Smooth muscle cell (in vitro differentiated cells): ENCODE measurements around the gene TMEM91. TPM values are rescaled to one million over a fixed set of nuclear protein-coding genes. Genes with fewer than 3 reads are reported as not detected.
"Not testable (repeated sequence)": the region's sequence is repeated elsewhere in the genome, so short reads cannot be mapped to it uniquely, and the experiment has no call there.

ENCODE experiments used
- DNase-seq: peaks from one replicate; lab custom pipeline; 2025; ENCODE audit not compliant: unreplicated experiment; lab: John Stamatoyannopoulos, UW
- H2AFZ ChIP-seq: fragments of 200-600 bp; sonication (generic); 2 replicates; pipeline ENCODE4 v1.6.0; 2016; ENCODE audit warnings: antibody characterized with exemption, low read depth, mild to moderate bottlenecking
- H3F3A ChIP-seq: fragments of 200-600 bp; sonication (generic); 2 replicates; pipeline ENCODE4 v1.6.0; 2017; ENCODE audit warnings: antibody characterized with exemption, low read depth
- H3K27ac ChIP-seq: fragments of 200-600 bp; sonication (generic); 2 replicates; pipeline ENCODE4 v1.5.1; 2016; ENCODE audit warnings: low read depth, mild to moderate bottlenecking
- H3K27me3 ChIP-seq: fragments of 200-600 bp; sonication (generic); 2 replicates; pipeline ENCODE4 v1.6.1; 2016; ENCODE audit warnings: low read depth, mild to moderate bottlenecking
- H3K36me3 ChIP-seq: fragments of 200-600 bp; sonication (generic); 2 replicates; pipeline ENCODE4 v1.5.1; 2016; ENCODE audit warnings: low read depth
- H3K4me1 ChIP-seq: fragments of 200-600 bp; sonication (generic); 2 replicates; pipeline ENCODE4 v1.5.1; 2016; ENCODE audit warnings: low read depth
- H3K4me2 ChIP-seq: fragments of 200-600 bp; sonication (generic); 2 replicates; pipeline ENCODE4 v1.6.0; 2016; ENCODE audit warnings: mild to moderate bottlenecking
- H3K4me3 ChIP-seq: fragments of 200-600 bp; sonication (generic); 2 replicates; pipeline ENCODE4 v1.5.1; 2016; ENCODE audit warnings: mild to moderate bottlenecking
- H3K79me2 ChIP-seq: fragments of 200-600 bp; sonication (generic); 2 replicates; pipeline ENCODE4 v1.6.0; 2016; ENCODE audit warnings: low read depth, mild to moderate bottlenecking
- H3K9ac ChIP-seq: fragments of 200-600 bp; sonication (generic); 2 replicates; pipeline ENCODE4 v1.6.0; 2016; ENCODE audit warnings: low read depth
- H3K9me3 ChIP-seq: fragments of 200-600 bp; sonication (generic); replicated peaks from 2 replicates; pipeline ENCODE4 v1.5.1; 2016; ENCODE audit warnings: low read depth
- H4K20me1 ChIP-seq: fragments of 200-600 bp; sonication (generic); 2 replicates; pipeline ENCODE4 v1.6.0; 2016; ENCODE audit warnings: low read depth
- CTCF ChIP-seq: fragments of 200-600 bp; sonication (generic); IDR thresholded peaks from 2 replicates; pipeline ENCODE4 v1.5.1; 2017; ENCODE audit warnings: borderline replicate concordance, mild to moderate bottlenecking, antibody characterized with exemption; ENCODE audit not compliant: insufficient read depth, poor library complexity, severe bottlenecking
- WGBS: methylation state at CpG from one replicate; pipeline ENCODE4 v1.1.7; 2016; ENCODE audit warnings: low lambda C conversion rate; 5-methylcytosine and 5-hydroxymethylcytosine counted together
- polyA plus RNA-seq: library from polyadenylated mRNA; unstranded; fragments of >200 nt; fragmentation: Nextera tagmentation; extraction: Ambion mirVana; gene quantifications from 2 replicates; pipeline ENCODE4 v1.2.1, GENCODE V29; 2016
- total RNA-seq: library from RNA; depleted of rRNA; stranded (reverse); fragments of >200 nt; gene quantifications from 2 replicates; pipeline ENCODE4 v1.2.3, GENCODE V29; 2014

TMEM91 gene
- total and polyA plus RNA-seq, 2 experiments from 2014 or later: 11.0 to 24.3 TPM

DNA sequence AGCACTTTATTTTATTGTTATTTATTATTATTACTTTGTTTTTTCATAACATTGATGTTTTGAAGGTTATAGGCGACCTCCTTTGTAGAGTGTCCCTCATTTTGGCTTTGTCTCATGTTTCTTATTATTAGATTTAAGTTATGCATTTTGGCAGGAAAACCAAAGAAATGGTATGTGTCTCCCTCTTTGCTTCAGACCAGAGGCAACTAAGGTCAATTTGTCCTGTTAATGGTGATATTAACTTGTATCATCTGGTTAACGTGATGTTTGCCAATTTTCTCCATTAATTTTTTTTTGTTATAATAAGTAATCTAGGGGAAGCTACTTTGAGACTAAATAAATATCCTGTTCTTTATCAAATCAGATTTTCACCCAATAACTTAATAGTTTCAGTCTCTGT is 3.8 kb upstream of the TMEM91 start:
- Histone ChIP-seq H3K4me1 (no peaks in the 10 kb centered on the region), H3K4me2 (no peak overlapping the region), H3K27me3 (no peaks in the 10 kb centered on the region), H3K27ac (no peak overlapping the region), H3K9ac (no peak overlapping the region), H3K4me3 (no peak overlapping the region), H2AFZ (no peak overlapping the region), H3K36me3 (no peaks in the 10 kb centered on the region), H4K20me1 (no peaks in the 10 kb centered on the region), H3F3A (peaks cover 3% of the 10 kb centered on the region), H3K9me3 (no peaks in the 10 kb centered on the region), H3K79me2 (peaks cover 32% of the 10 kb centered on the region)
- 87% methylated on average over 2 of the region's 2 CpGs for WGBS
- TF ChIP-seq CTCF: no peak
- no peak for DNase-seq

GRCh38 chr19:41373993-41374392 is 2.3 kb upstream of the TMEM91 start:
- TF ChIP-seq CTCF: no peak
- Histone ChIP-seq H4K20me1 (no peaks in the 10 kb centered on the region), H2AFZ (no peak overlapping the region), H3K79me2 (peaks cover 28% of the 10 kb centered on the region), H3K9me3 (no peaks in the 10 kb centered on the region), H3K27ac (no peak overlapping the region), H3K27me3 (no peaks in the 10 kb centered on the region), H3K36me3 (no peaks in the 10 kb centered on the region), H3K4me2 (no peak overlapping the region), H3F3A (no peaks in the 10 kb centered on the region), H3K4me1 (no peaks in the 10 kb centered on the region), H3K4me3 (no peak overlapping the region), H3K9ac (no peak overlapping the region)
- DNase-seq: peak; percentile 44
- 71% methylated on average over 12 of the region's 12 CpGs for WGBS

DNA sequence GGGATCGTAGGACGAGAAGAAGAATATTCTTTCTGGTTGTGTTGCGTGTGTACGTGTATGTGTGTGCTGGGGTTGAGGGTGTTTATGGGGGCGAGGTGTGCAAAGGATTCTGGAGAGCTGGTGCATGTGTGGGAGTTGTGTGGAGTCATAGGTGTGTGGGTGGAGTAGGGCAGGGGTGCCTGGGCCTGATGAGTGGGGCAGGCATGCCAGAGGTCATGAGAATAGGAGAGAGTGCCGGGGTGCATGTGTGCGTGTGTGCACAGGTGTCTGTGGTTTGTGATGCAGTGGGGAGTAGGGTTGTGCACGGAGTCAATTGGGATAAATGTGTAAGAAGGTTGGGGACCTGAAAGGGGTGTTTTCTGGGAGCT is 649 bp downstream of the TMEM91 start:
- 74% methylated on average over 8 of the region's 8 CpGs for WGBS
- H3K4me3 ChIP-seq: peak overlapping the region; percentile 62
- H3K27ac ChIP-seq: peak overlapping the region; percentile 64
- TF ChIP-seq CTCF: no peak
- peaks cover 13% of the 10 kb centered on the region for H3K79me2 ChIP-seq
- H3K36me3 ChIP-seq: no peaks in the 10 kb centered on the region
- H4K20me1 ChIP-seq: no peaks in the 10 kb centered on the region
- no peaks in the 10 kb centered on the region for H3K27me3 ChIP-seq
- H3K9me3 ChIP-seq: no peaks in the 10 kb centered on the region
- no peaks in the 10 kb centered on the region for H3K4me1 ChIP-seq
- no peak for DNase-seq
- H3K4me2 ChIP-seq: peak overlapping the region; percentile 91
- H3K9ac ChIP-seq: peak overlapping the region; percentile 61
- peak overlapping the region; percentile 73 for H2AFZ ChIP-seq
- H3F3A ChIP-seq: peaks cover 6% of the 10 kb centered on the region

DNA sequence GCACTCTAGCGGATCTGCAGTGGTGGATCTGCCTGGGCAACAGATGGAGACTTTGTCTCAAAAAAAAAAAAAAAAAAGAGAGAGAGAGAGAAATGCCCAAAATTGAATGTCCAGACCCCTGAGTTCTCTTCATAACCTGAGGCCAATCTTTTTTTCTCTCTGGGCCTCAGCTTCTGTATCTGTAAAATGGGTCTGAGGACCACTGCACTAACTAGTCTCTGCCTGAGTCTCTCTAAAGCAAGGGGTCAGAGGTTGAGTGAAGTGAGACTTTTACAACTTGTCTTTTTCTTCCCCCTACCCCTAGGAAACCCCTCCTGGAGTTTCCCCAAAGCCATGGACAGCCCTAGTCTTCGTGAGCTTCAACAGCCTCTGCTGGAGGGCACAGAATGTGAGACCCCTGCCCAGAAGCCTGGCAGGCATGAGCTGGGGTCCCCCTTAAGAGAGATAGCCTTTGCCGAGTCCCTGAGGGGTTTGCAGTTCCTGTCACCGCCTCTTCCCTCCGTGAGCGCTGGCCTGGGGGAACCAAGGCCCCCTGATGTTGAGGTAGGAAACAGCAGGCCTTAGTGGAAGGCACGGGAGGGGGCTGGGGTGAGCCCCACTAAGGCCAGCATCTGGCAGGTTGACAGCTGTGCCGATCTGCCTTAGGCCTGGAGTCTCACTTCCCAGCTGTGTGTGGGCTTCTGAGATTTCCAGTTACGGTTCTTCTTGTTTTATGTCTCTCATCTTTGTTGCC is 1.8 kb downstream of the TMEM91 start:
- 51% methylated on average over 9 of the region's 9 CpGs for WGBS
- DNase-seq: no peak
- peak overlapping the region; percentile 12 for H3K27ac ChIP-seq

GRCh38 chr19:41381536-41381935 is 5.2 kb downstream of the TMEM91 start:
- not testable (repeated sequence) for H3K9ac ChIP-seq, H3K4me1 ChIP-seq, H3K4me3 ChIP-seq, DNase-seq, H3K27me3 ChIP-seq, H3K36me3 ChIP-seq, H3K79me2 ChIP-seq, H2AFZ ChIP-seq, H3K27ac ChIP-seq, H3F3A ChIP-seq, H3K4me2 ChIP-seq, H3K9me3 ChIP-seq, H4K20me1 ChIP-seq
- WGBS: over 99% methylated on average over 8 of the region's 8 CpGs

More for the DNA sequence above, 1.8 kb downstream of the TMEM91 start:
- Histone ChIP-seq H3K79me2 (peaks cover 1% of the 10 kb centered on the region), H3K4me3 (no peak overlapping the region), H3K4me1 (no peaks in the 10 kb centered on the region), H4K20me1 (no peaks in the 10 kb centered on the region), H2AFZ (no peak overlapping the region), H3K9me3 (no peaks in the 10 kb centered on the region), H3K27me3 (no peaks in the 10 kb centered on the region), H3K4me2 (no peak overlapping the region), H3K9ac (no peak overlapping the region), H3K36me3 (no peaks in the 10 kb centered on the region), H3F3A (peaks cover 6% of the 10 kb centered on the region)
- no peak for TF ChIP-seq CTCF
